MM.1S (cell line): ENCODE data around the gene PNPLA6.

ENCODE experiments used
- CTCF ChIP-seq: fragments of 300-600 bp; sonication (generic); IDR thresholded peaks from 2 replicates; pipeline ENCODE4 v1.5.1; 2016; ENCODE audit warnings: antibody characterized with exemption, low read length, mixed read lengths
- EZH2 ChIP-seq: fragments of 300-600 bp; sonication (generic); optimal IDR thresholded peaks from 2 replicates; pipeline ENCODE3; 2017; ENCODE audit warnings: low read depth, mild to moderate bottlenecking, antibody characterized with exemption, low read length, mixed read lengths
- EZH2phosphoT487 ChIP-seq: fragments of 300-600 bp; sonication (generic); IDR thresholded peaks from 2 replicates; pipeline ENCODE4 v1.6.1; 2018; ENCODE audit warnings: antibody characterized with exemption, low read length

- TF ChIP-seq EZH2: no peak
- no peak for TF ChIP-seq CTCF
- no peak for TF ChIP-seq EZH2phosphoT487
These were observed 33.0 kb upstream of the PNPLA6 start for GRCh38 chr19:7502552-7502951.
